Right atrium auricular region (tissue), 2 donors: ENCODE data around the gene SLC7A4. TPM values are rescaled to one million over a fixed set of nuclear protein-coding genes. Genes with fewer than 3 reads are reported as not detected.
"Not testable (repeated sequence)": the region's sequence is repeated elsewhere in the genome, so short reads cannot be mapped to it uniquely, and the experiment has no call there.

Experiments
- DNase-seq: peaks from one replicate; pipeline ENCODE4 v3.0.0-alpha.2; 2019; ENCODE audit warnings: low spot score
- H3K27ac ChIP-seq, 2 donors: fragments of 200-600 bp; sonication (generic); 1 replicate in 1 of 2; 2 replicates in 1 of 2; pipeline ENCODE4 v1.5.1; 2016 to 2019
- H3K27me3 ChIP-seq, 2 donors: fragments of 200-600 bp; sonication (generic); one replicate each; pipeline versions ENCODE4 v1.5.1 to v1.6.0; 2017 to 2019
- H3K36me3 ChIP-seq: fragments of 200-600 bp; sonication (generic); one replicate; pipeline ENCODE4 v1.5.1; 2016
- H3K4me1 ChIP-seq, 2 donors: fragments of 200-600 bp; sonication (generic); one replicate each; pipeline versions ENCODE4 v1.5.1 to v1.6.0; 2017 to 2019
- H3K4me3 ChIP-seq, 2 donors: fragments of 200-600 bp; sonication (generic); 1 replicate in 1 of 2; 2 replicates in 1 of 2; pipeline ENCODE4 v1.5.1; 2017 to 2019; ENCODE audit warnings: mild to moderate bottlenecking in 1 of 2, moderate library complexity in 1 of 2
- H3K9me3 ChIP-seq, 2 donors: fragments of 200-600 bp; sonication (generic); one replicate each; pipeline ENCODE4 v1.5.1; 2019
- total RNA-seq, 2 donors: library from RNA; depleted of rRNA; stranded (reverse); fragments of >200 nt; gene quantifications; one replicate each; pipeline ENCODE4 v1.1.0, GENCODE V29; 2016
- TF ChIP-seq, protein P1 (sequence below), 2 donors: fragments of 200-600 bp; sonication (generic); IDR thresholded peaks; one replicate each; pipeline ENCODE4 v1.5.1; 2019; ENCODE audit warnings: antibody characterized with exemption in 2 of 2

The SLC7A4 gene
- total RNA-seq, 2 donors from 2014 or later = 1.9 to 5.0 TPM

DNA sequence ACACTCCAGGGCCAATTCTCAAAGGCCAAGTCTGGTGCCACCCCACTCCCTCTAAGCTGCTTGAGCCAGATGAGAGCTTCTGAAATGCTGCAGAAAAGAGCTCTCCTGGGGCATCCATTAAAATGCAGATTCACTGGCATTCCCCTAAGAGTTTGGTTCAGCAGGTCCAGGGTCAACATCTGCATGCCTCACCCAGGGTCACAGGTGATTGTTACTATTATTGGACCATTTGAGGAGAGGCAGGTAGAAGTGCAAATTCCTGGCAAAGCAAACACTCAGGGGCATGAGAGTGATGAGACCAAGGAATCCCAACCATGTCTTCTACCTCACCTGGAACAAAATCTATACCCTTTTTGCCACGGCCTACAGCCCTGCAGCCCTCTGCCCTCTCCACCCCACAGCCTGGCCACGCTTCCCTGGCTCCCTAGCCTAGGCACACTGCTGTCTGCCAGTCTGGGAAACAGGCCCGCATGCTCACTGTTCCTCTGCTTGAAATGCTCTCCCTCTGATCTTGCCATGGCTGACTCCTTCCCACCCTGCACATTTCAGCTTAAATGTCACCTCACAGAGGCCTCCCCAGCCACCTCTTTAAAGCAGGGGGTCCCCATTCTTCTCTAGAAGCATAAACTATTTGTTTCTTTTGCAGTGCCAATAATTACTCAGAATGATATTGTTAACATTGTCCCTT lies 21.8 kb downstream of the SLC7A4 start:
- Histone ChIP-seq H3K4me3 (no peak overlapping the region), H3K27ac (no peak overlapping the region), H3K27me3 (no peaks in the 10 kb centered on the region), H3K9me3 (no peaks in the 10 kb centered on the region), H3K36me3 (no peaks in the 10 kb centered on the region), H3K4me1 (peaks cover 3 to 22% of the 10 kb centered on the region in 2 donors)
- TF ChIP-seq, protein P1, sequence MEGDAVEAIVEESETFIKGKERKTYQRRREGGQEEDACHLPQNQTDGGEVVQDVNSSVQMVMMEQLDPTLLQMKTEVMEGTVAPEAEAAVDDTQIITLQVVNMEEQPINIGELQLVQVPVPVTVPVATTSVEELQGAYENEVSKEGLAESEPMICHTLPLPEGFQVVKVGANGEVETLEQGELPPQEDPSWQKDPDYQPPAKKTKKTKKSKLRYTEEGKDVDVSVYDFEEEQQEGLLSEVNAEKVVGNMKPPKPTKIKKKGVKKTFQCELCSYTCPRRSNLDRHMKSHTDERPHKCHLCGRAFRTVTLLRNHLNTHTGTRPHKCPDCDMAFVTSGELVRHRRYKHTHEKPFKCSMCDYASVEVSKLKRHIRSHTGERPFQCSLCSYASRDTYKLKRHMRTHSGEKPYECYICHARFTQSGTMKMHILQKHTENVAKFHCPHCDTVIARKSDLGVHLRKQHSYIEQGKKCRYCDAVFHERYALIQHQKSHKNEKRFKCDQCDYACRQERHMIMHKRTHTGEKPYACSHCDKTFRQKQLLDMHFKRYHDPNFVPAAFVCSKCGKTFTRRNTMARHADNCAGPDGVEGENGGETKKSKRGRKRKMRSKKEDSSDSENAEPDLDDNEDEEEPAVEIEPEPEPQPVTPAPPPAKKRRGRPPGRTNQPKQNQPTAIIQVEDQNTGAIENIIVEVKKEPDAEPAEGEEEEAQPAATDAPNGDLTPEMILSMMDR (IDR thresholded peaks at IDR 0.05) = no peak
- DNase-seq = no peak

DNA sequence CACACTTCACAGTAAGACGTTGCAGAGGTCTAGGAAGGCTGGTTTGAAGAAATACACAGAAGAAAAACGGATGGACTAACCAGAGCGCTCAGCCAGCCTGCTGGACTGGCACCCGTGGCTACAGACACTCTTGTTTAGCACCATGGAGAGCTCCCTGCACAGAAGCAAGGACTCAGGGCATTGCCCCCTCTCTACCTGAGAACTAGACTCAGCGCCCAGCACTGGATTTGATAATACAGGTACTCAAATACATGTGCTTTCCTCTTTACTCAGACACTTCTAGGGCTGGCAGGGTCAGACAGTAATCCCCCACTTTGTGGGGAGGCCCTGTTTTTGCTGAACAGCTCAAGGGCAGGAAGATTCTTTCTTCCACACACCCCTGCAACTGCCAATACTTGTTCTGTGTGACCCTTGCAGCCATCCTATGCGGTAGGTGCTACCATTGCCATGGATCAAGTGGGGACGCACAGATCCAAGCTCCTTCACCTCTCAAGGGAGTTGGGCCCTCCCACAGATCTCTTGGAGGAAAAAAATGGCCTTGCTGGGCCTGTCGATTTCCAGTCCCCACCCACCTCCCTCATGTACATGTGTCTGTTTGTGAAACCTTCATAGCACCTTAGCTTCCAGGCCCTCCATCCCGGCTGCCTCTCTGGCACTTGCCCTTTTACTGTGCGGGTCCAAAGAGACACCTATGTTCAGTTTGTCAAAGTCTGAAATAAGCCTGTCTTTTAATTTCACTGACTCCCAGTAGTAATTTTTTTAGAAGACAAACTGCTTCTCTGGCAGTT lies 22.5 kb downstream of the SLC7A4 start:
- Histone ChIP-seq H3K4me3 (no peak overlapping the region), H3K4me1 (peaks cover 0 to 14% of the 10 kb centered on the region in 2 donors), H3K36me3 (no peaks in the 10 kb centered on the region), H3K9me3 (no peaks in the 10 kb centered on the region), H3K27me3 (no peaks in the 10 kb centered on the region), H3K27ac (no peak overlapping the region)
- TF ChIP-seq, protein P1 (IDR thresholded peaks at IDR 0.05) = no peak
- DNase-seq = no peak

DNA sequence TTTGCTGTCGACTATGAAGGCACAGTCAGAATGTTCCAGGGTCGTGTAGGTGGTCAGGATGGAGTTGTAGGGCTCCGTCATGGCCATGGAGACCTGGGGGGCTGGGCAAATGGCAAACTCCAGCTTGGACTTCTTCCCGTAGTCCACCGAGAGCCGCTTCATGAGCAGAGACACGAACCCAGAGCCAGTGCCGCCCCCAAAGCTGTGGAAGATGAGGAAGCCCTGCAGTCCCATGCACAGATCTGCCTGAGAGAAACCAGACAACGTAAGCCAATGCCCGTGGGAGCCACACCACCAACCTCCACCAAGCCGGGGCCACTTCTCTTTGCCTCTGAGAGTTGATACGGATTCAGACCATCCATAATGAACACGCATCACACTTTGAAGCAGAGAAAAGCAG lies 23.2 kb downstream of the SLC7A4 start:
- not testable (repeated sequence) for H3K36me3 ChIP-seq

DNA sequence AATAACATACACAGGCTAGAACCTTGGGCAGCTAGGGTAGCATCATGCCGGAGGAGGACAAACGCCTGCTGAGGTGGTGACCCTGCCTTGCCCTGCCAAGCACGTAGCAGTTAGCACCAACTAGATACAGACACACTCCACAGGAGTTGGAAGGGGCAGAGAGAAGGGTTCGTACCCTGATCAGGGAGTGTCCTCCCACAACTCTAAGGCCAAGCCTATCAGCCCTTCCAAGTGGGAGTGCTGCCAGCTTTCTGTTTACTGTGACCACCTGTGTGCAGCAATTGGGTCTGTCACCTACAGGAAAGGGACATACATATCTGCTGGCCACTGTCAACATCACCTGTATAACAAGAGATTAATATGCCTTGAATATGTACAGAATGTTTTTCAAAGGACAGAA lies 28.6 kb downstream of the SLC7A4 start:
- Histone ChIP-seq H3K27me3 (no peaks in the 10 kb centered on the region), H3K36me3 (peaks cover 14% of the 10 kb centered on the region), H3K9me3 (no peaks in the 10 kb centered on the region), H3K4me1 (peaks cover 0 to 34% of the 10 kb centered on the region in 2 donors), H3K27ac (no peak overlapping the region), H3K4me3 (no peak overlapping the region)
- TF ChIP-seq, protein P1 (IDR thresholded peaks at IDR 0.05) = no peak
- no peak for DNase-seq

More for the DNA sequence above, 23.2 kb downstream of the SLC7A4 start:
- not testable (repeated sequence) for H3K27ac ChIP-seq, H3K9me3 ChIP-seq, H3K4me3 ChIP-seq, H3K27me3 ChIP-seq, H3K4me1 ChIP-seq, DNase-seq

DNA sequence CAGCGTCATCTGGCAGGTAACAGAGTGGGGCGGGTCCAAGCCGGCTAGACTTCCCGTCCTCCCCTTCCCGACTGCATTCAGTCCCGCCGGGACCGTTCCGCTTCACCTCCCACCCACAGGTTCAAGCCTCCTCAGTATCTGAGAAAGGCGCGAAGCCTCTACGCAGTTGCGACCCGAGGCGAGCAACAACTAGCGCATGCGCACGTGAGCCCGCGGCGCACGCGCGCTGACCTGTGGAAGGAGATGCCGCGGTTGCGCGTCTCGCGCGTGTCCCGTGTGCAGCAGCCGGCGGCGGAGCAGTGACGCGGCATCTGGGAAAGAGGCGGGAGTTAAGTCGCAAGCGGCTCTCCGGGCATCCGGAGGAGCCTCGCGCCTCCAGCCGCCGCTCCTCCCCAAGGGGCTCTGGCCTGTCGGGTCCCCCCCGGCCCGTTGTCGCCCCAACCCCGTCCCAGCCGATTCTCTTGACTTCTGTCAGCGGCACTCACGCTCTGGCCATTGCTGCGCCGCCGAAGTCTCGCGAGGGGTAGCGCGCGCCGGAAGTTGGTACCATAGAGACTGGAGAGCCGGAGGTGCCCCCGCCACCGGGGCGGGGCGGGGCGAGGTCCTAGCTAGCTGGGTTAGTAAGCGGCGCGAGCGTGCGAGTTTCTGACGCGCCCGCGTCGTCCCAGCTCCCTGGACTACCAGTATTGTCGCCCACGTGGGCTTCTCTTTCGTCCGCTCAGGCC lies 30.6 kb downstream of the SLC7A4 start, which contains the start of gene THAP7:
Gene THAP7 (minus strand): TSS at position 518 of the 725 bp plus-strand sequence. CDS start 207 bp downstream, at position 311.
- H3K9me3 ChIP-seq = no peaks in the 10 kb centered on the region
- peaks cover 0 to 34% of the 10 kb centered on the region in 2 donors for H3K4me1 ChIP-seq
- peak within 1 kb of the TSS; percentile 76 to 77 for H3K4me3 ChIP-seq
- TF ChIP-seq, protein P1 (IDR thresholded peaks at IDR 0.05) = no peak
- peaks cover 31% of the 10 kb centered on the region for H3K36me3 ChIP-seq
- peak within 1 kb of the TSS; percentile 97 to 99 for H3K27ac ChIP-seq
- peak; percentile 98 for DNase-seq
- H3K27me3 ChIP-seq = no peaks in the 10 kb centered on the region
